Lower leg skin (tissue), 3 donors: ENCODE results near the gene CGB1.

Experiments used
- POLR2A ChIP-seq, 2 donors: fragments of 450-650 bp; IDR thresholded peaks; one replicate each; pipeline ENCODE4 v1.6.1; 2016 to 2017; ENCODE audit warnings: antibody characterized with exemption in 2 of 2, mild to moderate bottlenecking in 1 of 2, moderate library complexity in 1 of 2
- TF ChIP-seq, protein P1 (sequence below), 3 donors: fragments of 450-650 bp; IDR thresholded peaks; one replicate each; pipeline ENCODE4 v1.5.1; 2016; ENCODE audit warnings: antibody characterized with exemption in 3 of 3, mild to moderate bottlenecking in 3 of 3, moderate library complexity in 2 of 3

DNA sequence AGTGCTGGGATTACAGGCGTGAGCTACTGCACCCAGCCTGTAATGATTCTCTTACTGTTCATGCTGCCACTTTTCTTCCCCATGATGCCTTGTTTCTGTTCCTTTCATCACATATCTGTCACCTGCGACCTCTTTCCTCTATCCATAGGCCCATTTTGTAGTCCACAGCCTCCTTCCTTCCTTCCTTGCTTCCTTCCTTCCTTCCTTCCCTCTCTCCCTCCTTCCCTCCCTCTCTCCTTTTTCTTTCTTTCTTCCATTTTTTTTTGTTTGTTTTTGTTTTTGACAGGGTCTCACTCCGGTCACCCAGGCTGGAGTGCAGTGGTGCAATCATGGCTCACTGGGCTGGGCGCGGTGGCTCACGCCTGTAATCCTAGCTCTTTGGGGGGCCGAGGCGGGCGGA, 47.8 kb downstream of the CGB1 start:
- TF ChIP-seq, protein P1, sequence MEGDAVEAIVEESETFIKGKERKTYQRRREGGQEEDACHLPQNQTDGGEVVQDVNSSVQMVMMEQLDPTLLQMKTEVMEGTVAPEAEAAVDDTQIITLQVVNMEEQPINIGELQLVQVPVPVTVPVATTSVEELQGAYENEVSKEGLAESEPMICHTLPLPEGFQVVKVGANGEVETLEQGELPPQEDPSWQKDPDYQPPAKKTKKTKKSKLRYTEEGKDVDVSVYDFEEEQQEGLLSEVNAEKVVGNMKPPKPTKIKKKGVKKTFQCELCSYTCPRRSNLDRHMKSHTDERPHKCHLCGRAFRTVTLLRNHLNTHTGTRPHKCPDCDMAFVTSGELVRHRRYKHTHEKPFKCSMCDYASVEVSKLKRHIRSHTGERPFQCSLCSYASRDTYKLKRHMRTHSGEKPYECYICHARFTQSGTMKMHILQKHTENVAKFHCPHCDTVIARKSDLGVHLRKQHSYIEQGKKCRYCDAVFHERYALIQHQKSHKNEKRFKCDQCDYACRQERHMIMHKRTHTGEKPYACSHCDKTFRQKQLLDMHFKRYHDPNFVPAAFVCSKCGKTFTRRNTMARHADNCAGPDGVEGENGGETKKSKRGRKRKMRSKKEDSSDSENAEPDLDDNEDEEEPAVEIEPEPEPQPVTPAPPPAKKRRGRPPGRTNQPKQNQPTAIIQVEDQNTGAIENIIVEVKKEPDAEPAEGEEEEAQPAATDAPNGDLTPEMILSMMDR (IDR thresholded peaks at IDR 0.05) = no peak
- TF ChIP-seq POLR2A (IDR thresholded peaks at IDR 0.05) = no peak
